ENCODE measurements around the gene ZNF407. TPM values are rescaled to one million over a fixed set of nuclear protein-coding genes. Genes with fewer than 3 reads are reported as not detected.

The ZNF407 gene
- total and polyA plus RNA-seq, 2 of the 13 experiments (the other 11 are each of a cell fraction or from before 2014, with no cell fraction given): 2.3 to 8.7 TPM

DNA sequence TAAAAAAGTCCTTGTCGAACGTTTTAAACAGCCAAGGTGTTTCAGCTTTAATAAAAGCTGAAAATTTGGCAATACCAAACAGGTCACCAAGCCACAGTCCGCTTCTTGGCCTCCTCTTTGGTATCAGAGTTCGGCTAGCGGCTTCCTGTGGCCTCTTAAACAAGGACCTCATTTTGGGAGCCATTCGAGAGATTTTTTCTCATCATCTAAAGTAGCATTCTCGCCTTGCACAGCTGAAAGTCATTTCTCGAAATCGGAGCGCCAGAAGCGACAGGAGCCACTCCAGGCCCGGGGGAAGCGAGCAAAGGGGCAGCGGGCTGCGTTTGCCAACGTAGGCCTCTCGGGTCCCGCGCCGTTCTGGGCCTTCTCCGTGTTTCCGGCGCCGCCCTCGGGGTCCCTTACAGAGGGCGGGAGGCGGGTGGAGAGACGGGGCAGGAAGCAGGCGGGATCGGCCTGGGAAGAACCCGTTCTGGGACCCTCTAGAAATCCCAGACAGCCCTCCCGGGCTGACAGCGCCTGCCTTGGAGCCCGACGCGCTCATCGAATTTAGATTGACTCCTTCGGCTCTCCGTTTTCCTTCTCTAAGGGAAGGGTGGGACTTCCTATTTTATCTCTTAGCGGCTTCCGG, 522 bp upstream of the ZNF407 start (continued):
- TF ChIP-seq PCBP2 (optimal IDR thresholded peaks at IDR 0.05; ENCODE audit: low read depth, low read length, poor library complexity, severe bottlenecking) (no peak), ATF6 (CRISPR knock-in tag; conservative IDR thresholded peaks at IDR 0.05) (0 out of 2 replicates have a peak, but pooled peaks have one; percentile 31), HNRNPLL (IDR thresholded peaks at IDR 0.05; ENCODE audit: low read depth, low read length, poor library complexity, severe bottlenecking) (peak; percentile 47), ZZZ3 (CRISPR knock-in tag; IDR thresholded peaks at IDR 0.05; ENCODE audit: borderline replicate concordance) (peak; percentile 38; the same call in 1 of the 2 replicates), ZNF773 (CRISPR knock-in tag; IDR thresholded peaks at IDR 0.05; ENCODE audit: borderline replicate concordance) (peak; percentile 42; the same call in 1 of the 2 replicates), ZNF207 (IDR thresholded peaks at IDR 0.05; ENCODE audit: borderline replicate concordance) (no peak), KMT2A (CRISPR knock-in tag; IDR thresholded peaks at IDR 0.05) (peak; percentile 20; the same call in 1 of the 2 replicates), ZNF329 (CRISPR knock-in tag; IDR thresholded peaks at IDR 0.05; ENCODE audit: low read depth) (no peak), PITX1 (CRISPR knock-in tag; IDR thresholded peaks at IDR 0.05) (peak; percentile 51; the same call in 1 of the 2 replicates), NFE2 (CRISPR knock-in tag; IDR thresholded peaks at IDR 0.05) (no peak), SP1 (IDR thresholded peaks at IDR 0.05) (no peak), SP1 (CRISPR knock-in tag; IDR thresholded peaks at IDR 0.05) (no peak), ARNTL (CRISPR knock-in tag; IDR thresholded peaks at IDR 0.05) (0 out of 2 replicates have a peak, but pooled peaks have one; percentile 28), ZNF510 (CRISPR knock-in tag; IDR thresholded peaks at IDR 0.05; ENCODE audit: low read depth) (peak; percentile 78; the same call in 1 of the 2 replicates), PBX3 (CRISPR knock-in tag; IDR thresholded peaks at IDR 0.05; ENCODE audit: borderline replicate concordance) (no peak), ZNF543 (CRISPR knock-in tag; IDR thresholded peaks at IDR 0.05) (no peak), ZNF709 (CRISPR knock-in tag; IDR thresholded peaks at IDR 0.05) (peak; percentile 61; the same call in 1 of the 2 replicates), ZNF883 (CRISPR knock-in tag; IDR thresholded peaks at IDR 0.05; ENCODE audit: not compliant biosample characterization) (peak; percentile 66), ZFP36 (IDR thresholded peaks at IDR 0.05; ENCODE audit: borderline replicate concordance, low read depth, low read length, partially characterized antibody) (no peak), PTBP1 (IDR thresholded peaks at IDR 0.05; ENCODE audit: low read depth, low read length, poor library complexity, severe bottlenecking) (peak; percentile 39), DMAP1 (CRISPR knock-in tag; IDR thresholded peaks at IDR 0.05) (peak; percentile 84; the same call in 1 of the 2 replicates), ZNF382 (CRISPR knock-in tag; IDR thresholded peaks at IDR 0.05; ENCODE audit: borderline replicate concordance) (no peak), ZNF124 (CRISPR knock-in tag; IDR thresholded peaks at IDR 0.05) (no peak), HHEX (CRISPR knock-in tag; IDR thresholded peaks at IDR 0.05) (no peak)
- TF ChIP-seq, protein P1, sequence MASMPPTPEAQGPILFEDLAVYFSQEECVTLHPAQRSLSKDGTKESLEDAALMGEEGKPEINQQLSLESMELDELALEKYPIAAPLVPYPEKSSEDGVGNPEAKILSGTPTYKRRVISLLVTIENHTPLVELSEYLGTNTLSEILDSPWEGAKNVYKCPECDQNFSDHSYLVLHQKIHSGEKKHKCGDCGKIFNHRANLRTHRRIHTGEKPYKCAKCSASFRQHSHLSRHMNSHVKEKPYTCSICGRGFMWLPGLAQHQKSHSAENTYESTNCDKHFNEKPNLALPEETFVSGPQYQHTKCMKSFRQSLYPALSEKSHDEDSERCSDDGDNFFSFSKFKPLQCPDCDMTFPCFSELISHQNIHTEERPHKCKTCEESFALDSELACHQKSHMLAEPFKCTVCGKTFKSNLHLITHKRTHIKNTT (CRISPR knock-in tag; IDR thresholded peaks at IDR 0.05): no peak
- TF ChIP-seq, protein P2, sequence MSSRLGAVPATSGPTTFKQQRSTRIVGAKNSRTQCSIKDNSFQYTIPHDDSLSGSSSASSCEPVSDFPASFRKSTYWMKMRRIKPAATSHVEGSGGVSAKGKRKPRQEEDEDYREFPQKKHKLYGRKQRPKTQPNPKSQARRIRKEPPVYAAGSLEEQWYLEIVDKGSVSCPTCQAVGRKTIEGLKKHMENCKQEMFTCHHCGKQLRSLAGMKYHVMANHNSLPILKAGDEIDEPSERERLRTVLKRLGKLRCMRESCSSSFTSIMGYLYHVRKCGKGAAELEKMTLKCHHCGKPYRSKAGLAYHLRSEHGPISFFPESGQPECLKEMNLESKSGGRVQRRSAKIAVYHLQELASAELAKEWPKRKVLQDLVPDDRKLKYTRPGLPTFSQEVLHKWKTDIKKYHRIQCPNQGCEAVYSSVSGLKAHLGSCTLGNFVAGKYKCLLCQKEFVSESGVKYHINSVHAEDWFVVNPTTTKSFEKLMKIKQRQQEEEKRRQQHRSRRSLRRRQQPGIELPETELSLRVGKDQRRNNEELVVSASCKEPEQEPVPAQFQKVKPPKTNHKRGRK (CRISPR knock-in tag; IDR thresholded peaks at IDR 0.05): no peak
